H1 (cell line): Measurements from ENCODE around the gene FHIT. TPM values are rescaled to one million over a fixed set of nuclear protein-coding genes. Genes with fewer than 3 reads are reported as not detected.

Experiments
- CTCF ChIA-PET: fragments of 300-600 bp; sonication (Branson Sonifier 250); formaldehyde crosslinking; loops from one replicate; lab custom pipeline; 2021; ENCODE audit not compliant: partially characterized antibody; lab: Charles Lee
- POLR2A ChIA-PET: fragments of 300-600 bp; sonication (Branson Sonifier 250); formaldehyde crosslinking; loops from one replicate; lab custom pipeline; 2021; ENCODE audit warnings: inconsistent platforms; ENCODE audit not compliant: partially characterized antibody; lab: Charles Lee
- DNase-seq, 2 experiments: peaks; one replicate each; pipeline versions ENCODE4 v3.0.0 to v3.0.0-alpha.2; 2010 to 2022; ENCODE audit warnings: low spot score in 2 of 2, low read depth in 1 of 2, mixed read lengths in 1 of 2
- FAIRE-seq: peaks from 2 replicates; lab custom pipeline; 2011; peaks lifted over from hg19 to GRCh38; lab: Jason Lieb, UNC
- H2AFZ ChIP-seq: 2 replicates; pipeline ENCODE4 v1.8.1; 2012; ENCODE audit warnings: low read length, inconsistent platforms
- H2AK5ac ChIP-seq: 2 replicates; pipeline ENCODE4 v1.6.1; 2013; ENCODE audit warnings: low read depth, low read length
- H2BK120ac ChIP-seq: replicated peaks from 2 replicates; pipeline ENCODE3; 2013; ENCODE audit warnings: low read depth, low read length, inconsistent platforms
- H2BK12ac ChIP-seq: 2 replicates; pipeline ENCODE4 v1.6.1; 2013; ENCODE audit warnings: low read depth, low read length
- H2BK15ac ChIP-seq: 2 replicates; pipeline ENCODE4 v1.6.1; 2013; ENCODE audit warnings: low read length
- H2BK20ac ChIP-seq: 2 replicates; pipeline ENCODE4 v1.6.1; 2013; ENCODE audit warnings: low read length
- H2BK5ac ChIP-seq: 2 replicates; pipeline ENCODE4 v1.6.1; 2013; ENCODE audit warnings: low read depth, low read length
- H3K14ac ChIP-seq: 2 replicates; pipeline ENCODE4 v1.6.1; 2013; ENCODE audit warnings: inconsistent platforms; ENCODE audit not compliant: insufficient read length
- H3K18ac ChIP-seq: 2 replicates; pipeline ENCODE4 v1.6.1; 2013; ENCODE audit warnings: low read length; ENCODE audit errors: extremely low read depth
- H3K23ac ChIP-seq: 2 replicates; pipeline ENCODE4 v1.6.1; 2013; ENCODE audit warnings: inconsistent platforms; ENCODE audit not compliant: insufficient read length
- H3K23me2 ChIP-seq: 2 replicates; pipeline ENCODE4 v1.6.1; 2013; ENCODE audit warnings: low read depth, low read length
- H3K27ac ChIP-seq: 2 replicates; pipeline ENCODE4 v1.6.1; 2011; ENCODE audit warnings: low read depth, low read length, inconsistent platforms
- H3K27me3 ChIP-seq, 4 experiments: replicated peaks in 1 of 4; 1 replicate in 1 of 4; 2 replicates in 3 of 4; pipeline versions ENCODE4 v1.6.1 to v1.8.1; 2011 to 2013; ENCODE audit warnings: low read length in 3 of 4, mild to moderate bottlenecking in 3 of 4, inconsistent platforms in 2 of 4, mixed read lengths in 2 of 4, moderate library complexity in 1 of 4; ENCODE audit not compliant: control insufficient read depth in 3 of 4, insufficient read depth in 3 of 4; ENCODE audit errors: extremely low read depth in 1 of 4
- H3K36me3 ChIP-seq, 4 experiments: 2 replicates each; pipeline versions ENCODE4 v1.6.1 to v1.8.1; 2011 to 2013; ENCODE audit warnings: mild to moderate bottlenecking in 4 of 4, low read length in 3 of 4, moderate library complexity in 2 of 4, control low read depth in 1 of 4, inconsistent platforms in 1 of 4; ENCODE audit not compliant: insufficient read depth in 4 of 4, control insufficient read depth in 2 of 4
- H3K4ac ChIP-seq: replicated peaks from 2 replicates; pipeline ENCODE3; 2013; ENCODE audit warnings: low read length, low read depth, mixed read lengths, inconsistent platforms; ENCODE audit not compliant: insufficient read length
- H3K4me1 ChIP-seq, 4 experiments: replicated peaks in 1 of 4; 1 replicate in 1 of 4; 2 replicates in 3 of 4; pipeline versions ENCODE4 v1.6.1 to v1.8.1; 2011 to 2013; ENCODE audit warnings: low read length in 3 of 4, inconsistent platforms in 2 of 4, mixed read lengths in 1 of 4; ENCODE audit not compliant: insufficient read depth in 4 of 4, control insufficient read depth in 3 of 4
- H3K4me2 ChIP-seq, 2 experiments: 2 replicates each; pipeline versions ENCODE4 v1.6.1 to v1.8.1; 2011 to 2013; ENCODE audit warnings: low read depth in 2 of 2, low read length in 2 of 2, control low read depth in 1 of 2, inconsistent platforms in 1 of 2, mild to moderate bottlenecking in 1 of 2; ENCODE audit not compliant: insufficient read depth in 1 of 2
- H3K4me3 ChIP-seq, 4 experiments: fragments of 200-600, 300-600 bp in 1 of 4; sonication (generic), shearing (Covaris generic), sonication (Bioruptor Twin) in 1 of 4; 2 replicates each; pipeline versions ENCODE4 v1.5.1 to v1.8.1; 2011 to 2016; ENCODE audit warnings: low read length in 4 of 4, low read depth in 3 of 4, control low read depth in 2 of 4, inconsistent platforms in 2 of 4, mild to moderate bottlenecking in 2 of 4, mixed read lengths in 1 of 4, moderate library complexity in 1 of 4; ENCODE audit not compliant: insufficient read depth in 2 of 4; ENCODE audit errors: extremely low read depth in 1 of 4
- H3K56ac ChIP-seq: replicated peaks from 2 replicates; pipeline ENCODE3; 2013; ENCODE audit warnings: low read depth, mild to moderate bottlenecking, mixed read lengths, low read length, inconsistent platforms; ENCODE audit not compliant: insufficient read length
- H3K79me1 ChIP-seq: 2 replicates; pipeline ENCODE4 v1.6.1; 2013; ENCODE audit warnings: low read depth, low read length, control low read depth
- H3K79me2 ChIP-seq, 2 experiments: 2 replicates each; pipeline versions ENCODE4 v1.6.1 to v1.8.1; 2012 to 2013; ENCODE audit warnings: low read length in 2 of 2, mild to moderate bottlenecking in 2 of 2, inconsistent platforms in 1 of 2; ENCODE audit not compliant: insufficient read depth in 2 of 2, control insufficient read depth in 1 of 2
- H3K9ac ChIP-seq, 4 experiments: replicated peaks in 1 of 4; 1 replicate in 1 of 4; 2 replicates in 3 of 4; pipeline versions ENCODE4 v1.6.1 to v1.8.1; 2011 to 2013; ENCODE audit warnings: low read depth in 3 of 4, low read length in 3 of 4, control low read depth in 2 of 4, mild to moderate bottlenecking in 2 of 4, moderate library complexity in 2 of 4, inconsistent platforms in 1 of 4; ENCODE audit errors: extremely low read depth in 1 of 4
- H3K9me3 ChIP-seq, 2 experiments: 2 replicates each; pipeline versions ENCODE4 v1.6.1 to v1.8.1; 2012 to 2013; ENCODE audit warnings: mild to moderate bottlenecking in 2 of 2, moderate library complexity in 2 of 2, control low read depth in 1 of 2, inconsistent platforms in 1 of 2, low read depth in 1 of 2, low read length in 1 of 2, mixed read lengths in 1 of 2; ENCODE audit not compliant: insufficient read depth in 2 of 2
- H4K20me1 ChIP-seq, 2 experiments: replicated peaks in 1 of 2; 2 replicates each; pipeline versions ENCODE3 to v1.8.1; 2011 to 2013; ENCODE audit warnings: inconsistent platforms in 2 of 2, low read length in 2 of 2, mild to moderate bottlenecking in 1 of 2; ENCODE audit not compliant: insufficient read depth in 2 of 2, control insufficient read depth in 1 of 2
- H4K5ac ChIP-seq: 2 replicates; pipeline ENCODE4 v1.6.1; 2013; ENCODE audit warnings: low read length, low read depth, mixed read lengths, inconsistent platforms; ENCODE audit not compliant: insufficient read length
- H4K8ac ChIP-seq: 2 replicates; pipeline ENCODE4 v1.8.0; 2013; ENCODE audit warnings: mild to moderate bottlenecking, moderate library complexity, low read length, inconsistent platforms; ENCODE audit not compliant: insufficient read depth; ENCODE audit errors: extremely low read depth
- H4K91ac ChIP-seq: replicated peaks from 2 replicates; pipeline ENCODE3; 2013; ENCODE audit warnings: low read length, mixed read lengths, inconsistent platforms; ENCODE audit not compliant: insufficient read length
- EGR1 ChIP-seq: IDR thresholded peaks from 2 replicates; pipeline ENCODE4 v1.6.1; 2011; ENCODE audit warnings: low read depth, low read length, borderline replicate concordance
- GABPA ChIP-seq: IDR thresholded peaks from 2 replicates; pipeline ENCODE4 v1.6.1; 2011; ENCODE audit warnings: mild to moderate bottlenecking, low read length, moderate library complexity, borderline replicate concordance; ENCODE audit not compliant: insufficient read depth
- HDAC6 ChIP-seq: IDR thresholded peaks from one replicate; pipeline ENCODE4 v1.7.1; 2012; ENCODE audit warnings: low read depth, mild to moderate bottlenecking, inconsistent platforms, low read length, moderate library complexity
- POU5F1 ChIP-seq: IDR thresholded peaks from 2 replicates; pipeline ENCODE4 v1.6.1; 2011; ENCODE audit warnings: low read depth, mild to moderate bottlenecking, low read length, moderate library complexity
- SUZ12 ChIP-seq: fragments of 200-600 bp; sonication (generic); IDR thresholded peaks from 2 replicates; pipeline ENCODE4 v1.6.1; 2012; ENCODE audit warnings: mild to moderate bottlenecking, inconsistent platforms, low read length, moderate library complexity, mixed read lengths
- WGBS, 2 experiments: shearing (Covaris generic) in 1 of 2; methylation state at CpG; one replicate each; pipeline versions ENCODE4 v1.1.6 to v1.1.7; 2013 to 2015; ENCODE audit warnings: low lambda C conversion rate in 2 of 2, mixed read lengths in 2 of 2, inconsistent platforms in 1 of 2, low coverage in 1 of 2, missing lambda C conversion rate in 1 of 2; ENCODE audit not compliant: insufficient replicate concordance in 2 of 2, insufficient coverage in 1 of 2, insufficient read length in 1 of 2; ENCODE audit errors: extremely low coverage in 1 of 2, missing lambda C conversion rate in 1 of 2; 5-methylcytosine and 5-hydroxymethylcytosine counted together
- polyA plus RNA-seq, 7 experiments: library from polyadenylated mRNA; depleted of rRNA in 3 of 7; stranded (reverse) in 5 of 7; unstranded in 2 of 7; fragments of >200 nt in 5 of 7; fragments of 200-250 nt in 2 of 7; gene quantifications; 1 replicate in 5 of 7; 2 replicates in 1 of 7; 4 replicates in 1 of 7; pipeline versions ENCODE4 v1.2.1 to v1.2.3, GENCODE V29; 2011 to 2013; ENCODE audit warnings: missing spikeins in 2 of 7, mixed read lengths in 2 of 7
- total RNA-seq: library from RNA; stranded (reverse); fragmentation: NEBNext Ultra II Directional; extraction: Animal tissue kit (Norgen Biotek cat#: 25700); gene quantifications from 2 replicates; pipeline ENCODE4 v1.2.1, GENCODE V29; 2021
- TF ChIP-seq, protein P1 (sequence below), 3 experiments: IDR thresholded peaks; 1 replicate in 2 of 3; 2 replicates in 1 of 3; pipeline versions ENCODE4 v1.5.1 to v1.6.1; 2011; ENCODE audit warnings: low read length in 3 of 3, mild to moderate bottlenecking in 3 of 3, inconsistent platforms in 2 of 3, low read depth in 1 of 3, moderate library complexity in 1 of 3; ENCODE audit not compliant: insufficient read depth in 1 of 3; ENCODE audit errors: control extremely low read depth in 1 of 3
- TF ChIP-seq, protein P2 (sequence below): IDR thresholded peaks from 2 replicates; pipeline ENCODE4 v1.6.1; 2012; ENCODE audit warnings: inconsistent platforms

Gene FHIT
- total and polyA plus RNA-seq, 2 of the 8 experiments (the other 6 are each of a cell fraction or from before 2014, with no cell fraction given) = 1.2 to 3.2 TPM

DNA sequence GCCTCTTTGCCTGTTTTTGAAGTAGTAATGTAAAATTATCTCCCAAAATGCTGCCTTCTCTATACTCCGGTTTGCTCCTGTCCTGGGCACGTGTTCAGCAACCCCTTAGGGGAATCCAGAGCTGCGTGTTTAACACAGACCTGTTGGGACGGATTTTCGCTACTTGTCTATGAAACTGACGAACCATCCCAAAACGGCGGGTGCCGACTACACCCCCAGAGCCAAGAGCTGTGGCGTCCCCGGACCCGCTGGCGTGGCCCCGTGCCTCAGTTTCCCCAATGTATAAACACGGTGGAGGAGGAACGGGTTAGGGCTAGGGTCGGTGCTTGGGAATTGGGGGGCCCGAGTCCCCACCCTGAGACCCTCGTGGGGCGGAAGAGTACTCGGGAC, 473 bp downstream of the FHIT start:
- Histone ChIP-seq H3K4ac (no peak overlapping the region), H3K18ac (peak overlapping the region; percentile 39), H3K27me3 (no peaks in the 10 kb centered on the region), H3K27ac (no peak overlapping the region), H2BK20ac (no peak overlapping the region), H4K20me1 (no peaks in the 10 kb centered on the region), H2BK12ac (no peak overlapping the region), H3K79me2 (no peaks in the 10 kb centered on the region), H3K79me1 (no peaks in the 10 kb centered on the region), H2BK120ac (no peak overlapping the region), H2AFZ (no peak overlapping the region; the same call in 1 of the 2 replicates), H4K5ac (peak overlapping the region; percentile 23), H3K4me2 (peak overlapping the region; percentile 81 to 94), H3K56ac (no peak overlapping the region), H4K8ac (peak overlapping the region; percentile 93), H3K23ac (no peak overlapping the region), H3K23me2 (peaks cover 8% of the 10 kb centered on the region), H3K9me3 (no peaks in the 10 kb centered on the region), H2BK15ac (no peak overlapping the region), H3K36me3 (no peaks in the 10 kb centered on the region), H2BK5ac (0 out of 2 replicates have a peak overlapping the region, but pooled peaks have one; percentile 9), H4K91ac (no peak overlapping the region), H3K9ac (peak overlapping the region in 2 of 4 experiments; percentile 24 to 77; a peak in 2 of 7 replicates), H2AK5ac (no peak overlapping the region), H3K14ac (no peak overlapping the region), H3K4me1 (peaks cover 0 to 16% (median 6%) of the 10 kb centered on the region in 4 experiments; a peak in 6 of 7 replicates), H3K4me3 (peak overlapping the region; percentile 34 to 69 (median 54))
- FAIRE-seq (no peak), DNase-seq (peak in 1 of 2 experiments; percentile 57)
- TF ChIP-seq POU5F1 (no peak), HDAC6 (no peak), EGR1 (no peak), GABPA (no peak), SUZ12 (no peak)
- TF ChIP-seq, protein P1, sequence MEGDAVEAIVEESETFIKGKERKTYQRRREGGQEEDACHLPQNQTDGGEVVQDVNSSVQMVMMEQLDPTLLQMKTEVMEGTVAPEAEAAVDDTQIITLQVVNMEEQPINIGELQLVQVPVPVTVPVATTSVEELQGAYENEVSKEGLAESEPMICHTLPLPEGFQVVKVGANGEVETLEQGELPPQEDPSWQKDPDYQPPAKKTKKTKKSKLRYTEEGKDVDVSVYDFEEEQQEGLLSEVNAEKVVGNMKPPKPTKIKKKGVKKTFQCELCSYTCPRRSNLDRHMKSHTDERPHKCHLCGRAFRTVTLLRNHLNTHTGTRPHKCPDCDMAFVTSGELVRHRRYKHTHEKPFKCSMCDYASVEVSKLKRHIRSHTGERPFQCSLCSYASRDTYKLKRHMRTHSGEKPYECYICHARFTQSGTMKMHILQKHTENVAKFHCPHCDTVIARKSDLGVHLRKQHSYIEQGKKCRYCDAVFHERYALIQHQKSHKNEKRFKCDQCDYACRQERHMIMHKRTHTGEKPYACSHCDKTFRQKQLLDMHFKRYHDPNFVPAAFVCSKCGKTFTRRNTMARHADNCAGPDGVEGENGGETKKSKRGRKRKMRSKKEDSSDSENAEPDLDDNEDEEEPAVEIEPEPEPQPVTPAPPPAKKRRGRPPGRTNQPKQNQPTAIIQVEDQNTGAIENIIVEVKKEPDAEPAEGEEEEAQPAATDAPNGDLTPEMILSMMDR (IDR thresholded peaks at IDR 0.05; ENCODE audit: control extremely low read depth in 1 of 3, insufficient read depth in 1 of 3, low read depth in 1 of 3, low read length in 3 of 3) = no peak
- TF ChIP-seq, protein P2, sequence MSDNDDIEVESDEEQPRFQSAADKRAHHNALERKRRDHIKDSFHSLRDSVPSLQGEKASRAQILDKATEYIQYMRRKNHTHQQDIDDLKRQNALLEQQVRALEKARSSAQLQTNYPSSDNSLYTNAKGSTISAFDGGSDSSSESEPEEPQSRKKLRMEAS = peak; percentile 50; the same call in 1 of the 2 replicates
- WGBS, 2 experiments = 59% methylated on average over 19 of the region's 21 CpGs; no CpG with 5 or more reads in 1 of the 2 experiments
- ChIA-PET CTCF (interaction anchor here (0.6 to 1.9 kb wide), 2 partner anchors 16 to 506 kb away, joined by 3 to 4 read pairs; no protein-coding TSS in a partner anchor), POLR2A (interaction anchor here (1.0 kb wide), 1 partner anchor 12 kb away, joined by 3 read pairs; no protein-coding TSS in a partner anchor)
